Small intestine (tissue), 4 donors: ENCODE data around the gene MCTP1. TPM values are rescaled to one million over a fixed set of nuclear protein-coding genes. Genes with fewer than 3 reads are reported as not detected.

Source experiments
- polyA plus RNA-seq, 4 donors: library from polyadenylated mRNA; stranded (reverse) in 3 of 4; unstranded in 1 of 4; fragments of 200-250 nt in 3 of 4; fragments of 120-200 nt in 1 of 4; gene quantifications; one replicate each; pipeline versions ENCODE4 v1.2.1 to v1.2.3, GENCODE V29; 2013
- donor health status: healthy with polysubstance abuse.
- donor health status: Bipolar disorder and iron deficiency.
- donor health status: healthy.

Gene MCTP1
- polyA plus RNA-seq, 4 donors, result 0.22 to 6.1 (median 2.3) TPM

Other genes starting within 250 kb of the MCTP1 start
- gene FAM81B, start 106.3 kb upstream of the MCTP1 start, polyA plus RNA-seq, result under 1 TPM in 1 of 4 donors, not detected in 3; 0.15 TPM